GM18907 (cell line): ENCODE measurements around the gene BRD4.

Source experiments
- ATAC-seq: cut with Tn5 transposase; IDR thresholded peaks from one replicate; pipeline ENCODE4 v1.9.1; 2021; ENCODE audit warnings: mild to moderate bottlenecking, moderate library complexity; ENCODE audit not compliant: unreplicated experiment

BRD4 gene

GRCh38 chr19:15316498-15316897 is 15.8 kb downstream of the BRD4 start:
- no peak for ATAC-seq

- no peak for ATAC-seq
Observed at GRCh38 chr19:15315101-15315500, 17.2 kb downstream of the BRD4 start.

GRCh38 chr19:15313649-15314279 is 18.6 kb downstream of the BRD4 start:
- no peak for ATAC-seq

DNA sequence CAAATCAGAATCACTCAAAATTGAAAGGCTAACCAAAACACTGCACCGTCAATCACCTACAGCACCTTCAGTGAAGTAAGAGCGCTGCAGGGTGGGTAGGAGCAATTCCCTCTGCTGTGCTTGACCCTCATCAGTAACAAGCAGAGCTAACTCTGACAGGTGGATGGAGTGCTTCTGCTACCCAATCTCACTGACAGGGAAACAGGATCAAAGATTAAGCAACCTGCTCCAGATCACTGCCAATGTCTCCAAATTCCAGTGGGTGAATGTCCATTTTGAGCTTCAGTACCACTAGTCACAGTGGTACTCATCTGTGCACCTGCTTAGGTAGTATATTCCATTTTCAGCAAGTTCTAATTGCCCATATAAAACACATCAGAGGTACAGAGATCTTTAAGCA is 25.2 kb downstream of the BRD4 start:
- no peak for ATAC-seq

DNA sequence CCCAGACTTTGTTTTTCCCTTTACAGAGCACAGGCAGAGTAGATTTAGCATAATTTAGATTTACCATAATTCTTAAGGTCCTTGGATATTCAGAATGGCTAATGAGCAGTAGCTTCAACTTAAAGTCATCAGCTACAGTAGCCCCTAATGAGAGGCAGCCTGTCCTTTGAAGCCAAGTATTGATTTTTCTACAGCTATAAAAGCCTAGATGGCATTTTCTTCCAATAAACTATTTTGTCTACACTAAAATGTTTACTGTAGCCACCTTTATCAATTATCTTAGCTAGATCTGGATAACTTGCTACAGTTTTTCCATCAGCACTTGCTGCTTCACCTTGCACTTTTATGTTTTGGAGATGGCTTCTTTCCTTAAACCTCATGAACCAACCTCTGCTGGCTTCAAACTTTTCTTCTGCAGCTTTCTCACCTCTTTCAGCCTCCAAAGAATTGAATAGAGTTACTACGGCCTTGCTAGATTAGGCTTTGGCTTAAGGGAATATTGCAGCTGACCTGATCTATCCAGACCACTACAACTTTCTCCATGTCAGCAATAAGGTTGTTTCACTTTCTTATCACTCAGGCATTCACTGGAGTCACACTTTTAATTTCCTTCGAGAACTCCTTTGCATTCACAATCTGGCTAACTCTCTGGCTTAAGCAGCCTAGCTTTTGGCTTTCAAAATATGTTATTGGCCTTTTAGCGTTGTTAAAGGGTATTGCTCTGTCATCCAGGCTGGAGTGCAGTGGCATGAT is 26.6 kb downstream of the BRD4 start:
- ATAC-seq: no peak

DNA sequence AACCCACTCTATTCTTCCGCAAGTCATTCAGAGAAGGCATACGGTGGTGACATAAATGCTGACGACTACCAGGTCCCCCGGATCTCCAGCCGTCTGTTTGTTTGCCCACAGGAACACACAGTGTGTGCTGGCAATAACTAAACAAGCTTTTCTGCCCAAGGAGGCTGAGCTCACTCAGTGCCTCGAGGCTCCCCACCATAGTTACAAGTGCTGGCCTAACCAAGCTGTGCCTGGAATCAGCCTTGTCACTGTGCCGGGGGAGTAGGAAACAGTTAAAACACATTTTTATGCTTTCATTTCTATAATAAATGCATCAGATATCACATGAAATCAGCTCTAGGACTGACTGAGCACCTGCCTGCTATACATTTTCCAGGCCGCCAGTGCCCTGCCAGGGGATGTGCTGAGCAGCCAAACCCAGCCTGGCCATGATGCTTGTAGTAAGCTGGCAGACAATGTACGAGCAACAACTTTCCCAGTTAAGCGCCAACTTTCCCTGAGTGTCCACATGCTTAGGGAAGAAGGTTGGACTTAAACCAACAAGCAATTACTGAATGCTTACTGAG is 28.1 kb downstream of the BRD4 start:
- ATAC-seq: no peak

- no peak for ATAC-seq
Observed at GRCh38 chr19:15303105-15303780, 29.1 kb downstream of the BRD4 start.

- no peak for ATAC-seq
Observed at GRCh38 chr19:15300533-15301197, 31.7 kb downstream of the BRD4 start.

DNA sequence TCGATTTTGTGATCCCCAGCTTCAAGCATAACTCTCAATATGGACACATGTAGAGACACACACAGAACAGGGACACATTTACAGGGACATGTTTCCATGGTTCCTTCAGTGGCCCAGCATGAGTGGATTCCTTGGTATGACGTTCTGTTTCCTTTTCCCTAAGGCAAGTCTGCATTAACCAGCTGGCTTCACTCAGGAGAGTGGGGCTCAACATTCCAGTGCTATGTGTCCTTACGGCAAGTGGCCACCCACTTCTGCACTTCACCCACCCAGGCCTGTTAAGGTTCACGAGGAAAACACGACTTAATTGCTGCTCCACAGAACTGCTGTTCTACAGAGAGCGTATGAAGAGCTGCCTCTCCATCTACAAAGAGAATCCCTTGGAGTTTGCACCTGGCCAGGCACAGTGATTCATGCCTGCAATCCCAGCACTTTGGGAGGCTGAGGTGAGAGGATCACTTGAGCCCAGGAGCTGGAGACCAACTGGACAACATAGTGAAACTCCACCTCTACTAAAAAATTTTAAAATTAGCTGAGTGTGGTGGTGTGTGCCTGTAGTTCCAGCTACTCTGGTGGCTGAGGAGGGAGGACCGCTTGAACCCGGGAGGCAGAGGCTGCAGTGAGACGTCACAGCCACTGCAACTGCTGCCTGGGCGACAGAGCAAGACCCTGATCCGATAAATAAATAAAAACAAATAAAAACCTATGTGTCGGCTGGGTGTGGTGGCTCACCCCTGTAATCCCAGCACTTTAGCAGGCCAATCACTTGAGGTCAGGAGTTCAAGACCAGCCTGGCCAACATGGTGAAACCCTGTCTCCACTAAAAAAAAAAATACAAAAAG is 32.5 kb downstream of the BRD4 start:
- no peak for ATAC-seq

DNA sequence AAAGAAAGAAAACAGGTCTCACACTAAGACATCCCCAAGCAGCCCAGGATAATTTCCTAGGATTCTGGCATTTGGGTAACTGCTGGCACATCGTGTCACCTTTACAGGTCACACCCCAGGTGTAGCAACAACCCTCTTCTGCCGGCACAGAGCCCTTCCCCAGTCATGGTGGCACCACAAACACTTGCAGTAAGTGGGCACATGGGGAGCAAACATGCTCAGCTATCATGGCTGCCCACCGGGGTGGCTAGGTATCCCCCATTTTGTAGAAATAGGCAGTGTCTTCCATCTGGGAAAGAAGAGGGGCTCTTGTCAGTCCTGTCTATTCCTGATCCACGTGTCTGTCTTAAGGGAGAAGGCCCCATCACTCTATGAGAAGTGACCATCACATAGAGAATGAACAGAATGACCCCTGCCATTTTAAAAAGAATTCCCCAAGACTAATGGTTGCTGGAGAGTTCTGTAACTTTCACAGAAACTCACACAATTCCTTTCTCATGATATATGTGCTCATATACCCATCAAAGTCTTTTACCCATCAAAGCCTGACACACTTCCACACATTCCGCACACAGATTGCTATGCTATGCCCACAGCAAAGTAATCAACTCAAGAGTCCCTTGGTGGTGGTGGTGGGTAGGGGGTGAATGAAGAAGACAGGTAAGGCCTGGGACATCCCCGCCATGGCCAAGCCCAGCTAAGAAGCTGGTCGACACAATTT is 33.3 kb downstream of the BRD4 start:
- no peak for ATAC-seq

- no peak for ATAC-seq
Observed at GRCh38 chr19:15297416-15298224, 34.7 kb downstream of the BRD4 start.

DNA sequence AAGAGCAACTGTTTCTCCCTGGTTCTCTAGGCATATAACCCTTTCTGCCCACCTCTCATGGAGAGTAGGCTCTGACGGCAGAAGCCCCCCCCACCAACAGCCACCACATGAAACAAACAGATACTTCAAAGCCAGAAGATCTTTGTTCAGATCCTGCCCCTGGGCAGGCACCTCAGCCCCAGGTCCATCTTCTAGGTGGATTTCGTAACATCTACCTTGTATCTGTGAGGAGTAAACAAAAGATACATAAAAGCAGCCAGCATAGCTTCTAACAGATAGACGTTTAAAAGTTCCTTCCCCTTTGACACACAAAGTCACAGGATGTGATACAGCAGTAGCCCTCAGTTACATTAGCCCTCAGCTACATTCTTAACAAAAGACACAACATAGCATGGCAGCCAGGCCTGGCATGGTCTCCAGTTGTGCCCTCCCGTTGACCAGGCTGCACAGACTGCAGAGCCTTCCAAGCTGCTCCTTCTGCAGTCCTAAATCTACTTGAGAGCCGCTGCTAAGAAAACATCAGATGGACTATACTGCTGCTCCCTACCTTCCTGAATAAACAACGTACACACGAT is 35.4 kb downstream of the BRD4 start:
- ATAC-seq: no peak

DNA sequence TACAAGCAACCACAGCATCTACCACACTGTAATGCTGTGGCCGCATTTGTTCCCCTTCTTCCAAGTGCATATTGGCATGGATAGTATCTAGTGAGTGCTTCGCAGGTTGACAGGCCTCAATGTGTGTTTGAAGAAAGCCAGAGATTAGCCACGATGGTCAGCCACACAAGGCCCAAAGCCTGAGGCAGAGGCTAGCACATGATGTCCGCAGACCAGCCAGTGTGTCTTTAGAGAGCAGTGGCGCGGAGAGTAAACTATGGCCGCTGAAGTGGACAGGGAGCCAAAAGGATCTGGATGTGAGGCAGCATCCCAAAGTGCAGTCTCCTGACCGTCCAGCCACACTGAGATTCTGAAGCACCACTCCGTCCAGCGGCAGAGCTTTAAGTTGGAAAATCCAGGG is 36.0 kb downstream of the BRD4 start:
- ATAC-seq: no peak

DNA sequence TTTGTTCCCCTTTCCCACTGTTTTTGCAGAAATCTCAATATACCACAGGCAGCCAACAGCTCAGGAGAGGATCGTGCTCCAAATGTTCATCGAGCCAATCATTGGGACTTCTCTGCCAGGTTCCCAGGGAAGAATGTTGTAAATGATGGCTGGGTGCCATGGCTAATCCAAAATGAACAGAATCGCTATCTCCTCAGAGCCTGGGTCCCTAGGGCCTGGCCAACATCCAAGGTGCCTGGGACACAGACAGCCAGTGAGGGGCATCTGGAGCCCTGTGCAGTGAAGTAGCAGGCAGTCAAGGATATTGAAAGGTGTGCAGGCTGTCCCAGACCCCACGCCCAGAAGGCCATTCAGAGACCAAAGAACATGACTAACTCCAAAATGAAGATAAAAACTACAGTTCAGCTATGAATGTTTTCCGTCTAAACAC is 37.8 kb downstream of the BRD4 start:
- no peak for ATAC-seq

GRCh38 chr19:15293781-15294491 is 38.4 kb downstream of the BRD4 start:
- no peak for ATAC-seq

DNA sequence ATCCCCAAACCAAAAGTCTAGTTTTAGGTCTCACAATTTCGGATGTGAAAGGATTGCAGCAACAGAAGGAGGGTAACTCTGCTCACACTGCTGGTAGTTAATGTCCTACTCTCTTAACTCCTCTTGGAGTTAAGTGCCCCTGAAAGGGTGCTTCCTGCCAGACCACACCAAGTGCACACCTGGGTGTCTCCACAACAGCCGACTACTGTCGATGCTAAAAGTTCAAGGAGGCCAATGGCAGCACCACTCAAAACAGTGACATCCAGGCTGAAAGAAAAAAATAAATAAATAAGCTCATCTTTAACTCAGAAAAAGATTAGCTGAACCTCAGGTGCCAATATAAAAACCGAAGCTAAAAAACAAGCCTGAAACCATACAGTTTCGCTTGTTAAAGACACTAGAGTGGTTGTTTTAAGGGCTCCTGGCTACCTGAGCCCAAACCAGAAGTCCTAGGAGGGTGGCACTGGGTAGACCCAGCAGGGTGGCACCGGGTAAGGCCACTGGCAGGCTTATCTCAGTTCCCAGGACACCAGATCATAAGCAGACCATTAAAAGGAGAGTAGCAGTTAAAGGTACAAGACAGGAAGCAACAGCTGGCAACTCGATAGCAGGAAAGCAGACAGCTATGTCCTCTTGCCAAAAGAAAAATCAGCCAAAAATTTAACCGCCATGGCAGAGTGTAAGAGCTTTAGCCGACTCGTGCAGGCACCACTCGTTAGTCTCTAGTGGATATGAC is 39.3 kb downstream of the BRD4 start:
- peak; percentile 51 for ATAC-seq

GRCh38 chr19:15292140-15292539 is 40.2 kb downstream of the BRD4 start:
- ATAC-seq: no peak
